Stimulated activated naive CD8-positive, alpha-beta T cell treated with anti-CD3 and anti-CD28 coated beads, Interleukin-15, amount 100 ng/mL, for 72 hours (primary cell): ENCODE data around the gene CLNK.
"Not testable (repeated sequence)": the region's sequence is repeated elsewhere in the genome, so short reads cannot be mapped to it uniquely, and the experiment has no call there.

Experiments
- ATAC-seq: fragments of 150-1000 bp; cut with Tn5 transposase; 2 replicates; pipeline ENCODE4 v1.10.0; 2021; ENCODE audit warnings: mild to moderate bottlenecking, moderate library complexity
- DNase-seq, 2 donors: peaks; one replicate each; pipeline ENCODE4 v3.0.0; 2021 to 2022
- H3K27ac Mint-ChIP-seq, 2 donors: one replicate each; pipeline ENCODE4 v1.8.0; 2022; ENCODE audit warnings: mild to moderate bottlenecking in 2 of 2, mixed read lengths in 2 of 2, moderate library complexity in 2 of 2
- H3K27me3 Mint-ChIP-seq: one replicate; pipeline ENCODE4 v1.8.0; 2022; ENCODE audit warnings: mixed read lengths
- H3K4me1 Mint-ChIP-seq: one replicate; pipeline ENCODE4 v1.8.0; 2022; ENCODE audit warnings: mild to moderate bottlenecking, mixed read lengths
- H3K4me3 Mint-ChIP-seq, 2 donors: one replicate each; pipeline ENCODE4 v1.8.0; 2022; ENCODE audit warnings: mild to moderate bottlenecking in 2 of 2, mixed read lengths in 2 of 2, moderate library complexity in 1 of 2
- H3K9me3 Mint-ChIP-seq, 2 donors: one replicate each; pipeline ENCODE4 v1.8.0; 2022; ENCODE audit warnings: mixed read lengths in 2 of 2

Gene CLNK

GRCh38 chr4:10619220-10619619 lies 65.3 kb downstream of the CLNK start:
- DNase-seq (no peak), ATAC-seq (no peak)
- Mint-ChIP-seq H3K4me3 (no peak overlapping the region), H3K27me3 (peaks cover 5% of the 10 kb centered on the region), H3K4me1 (no peaks in the 10 kb centered on the region), H3K27ac (no peak overlapping the region), H3K9me3 (no peaks in the 10 kb centered on the region)

GRCh38 chr4:10614926-10615325 lies 69.6 kb downstream of the CLNK start:
- not testable (repeated sequence) for H3K9me3 Mint-ChIP-seq, H3K4me3 Mint-ChIP-seq, DNase-seq, H3K4me1 Mint-ChIP-seq, H3K27ac Mint-ChIP-seq, ATAC-seq, H3K27me3 Mint-ChIP-seq

DNA sequence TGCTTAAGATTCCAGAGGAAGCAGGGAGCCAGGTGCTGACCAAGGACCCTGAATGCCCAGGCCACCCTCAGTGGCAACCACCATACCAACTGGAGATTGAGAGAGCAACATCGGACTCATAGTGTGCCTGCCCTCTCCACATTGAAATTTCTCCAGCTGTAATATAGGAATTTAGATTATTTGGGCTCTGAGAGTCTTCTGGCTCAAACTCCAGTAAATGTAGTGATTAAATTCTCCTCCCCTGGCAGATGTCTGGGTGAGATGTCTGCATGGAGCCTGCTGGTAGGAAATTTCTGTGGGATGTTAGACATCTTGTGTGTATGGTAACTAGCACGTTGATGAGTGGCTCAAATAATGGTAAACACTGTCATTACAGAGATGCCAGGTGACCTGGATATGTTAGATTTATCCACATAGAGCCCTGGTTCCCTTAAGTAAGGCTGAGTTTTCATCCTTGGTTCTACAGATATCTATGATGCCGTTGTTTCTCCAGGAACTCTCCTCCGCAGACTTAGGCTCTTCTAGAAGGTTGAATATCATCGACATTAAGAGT lies 70.6 kb downstream of the CLNK start:
- DNase-seq, result no peak

DNA sequence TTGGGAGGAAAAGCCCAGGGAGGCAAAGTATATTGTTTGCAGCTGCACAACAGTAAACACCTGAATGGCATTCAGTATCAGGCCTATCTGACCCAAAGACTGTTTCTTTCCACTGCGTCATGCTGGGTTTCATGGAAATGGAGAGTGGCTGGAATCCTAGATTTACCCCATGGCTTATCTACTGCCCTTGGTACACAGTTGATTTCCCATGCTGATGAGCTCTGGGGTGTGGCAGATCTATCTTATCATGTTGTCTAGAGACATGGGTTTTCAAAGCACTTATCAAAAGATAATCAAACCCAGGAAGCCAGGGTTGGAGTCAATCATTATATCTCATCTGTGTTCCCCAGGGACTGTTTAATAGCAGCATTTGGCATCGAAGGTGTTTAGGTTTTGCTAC lies 72.1 kb downstream of the CLNK start:
- ATAC-seq, result no peak
- Mint-ChIP-seq H3K27me3 (peaks cover 5% of the 10 kb centered on the region), H3K27ac (no peak overlapping the region), H3K4me3 (no peak overlapping the region), H3K9me3 (no peaks in the 10 kb centered on the region), H3K4me1 (no peaks in the 10 kb centered on the region)
- DNase-seq, result no peak

More for the DNA sequence above, 70.6 kb downstream of the CLNK start:
- Mint-ChIP-seq H3K4me3 (no peak overlapping the region), H3K9me3 (no peaks in the 10 kb centered on the region), H3K4me1 (no peaks in the 10 kb centered on the region), H3K27ac (no peak overlapping the region), H3K27me3 (peaks cover 5% of the 10 kb centered on the region)
- ATAC-seq, result no peak

- no peak for DNase-seq
- H3K27me3 Mint-ChIP-seq, result peaks cover 5% of the 10 kb centered on the region
- no peaks in the 10 kb centered on the region for H3K9me3 Mint-ChIP-seq
- no peaks in the 10 kb centered on the region for H3K4me1 Mint-ChIP-seq
- H3K4me3 Mint-ChIP-seq, result no peak overlapping the region
- H3K27ac Mint-ChIP-seq, result peak overlapping the region in 1 of 2 donors; percentile 77
- ATAC-seq, result no peak
Measured at GRCh38 chr4:10611673-10612072, 72.9 kb downstream of the CLNK start.

DNA sequence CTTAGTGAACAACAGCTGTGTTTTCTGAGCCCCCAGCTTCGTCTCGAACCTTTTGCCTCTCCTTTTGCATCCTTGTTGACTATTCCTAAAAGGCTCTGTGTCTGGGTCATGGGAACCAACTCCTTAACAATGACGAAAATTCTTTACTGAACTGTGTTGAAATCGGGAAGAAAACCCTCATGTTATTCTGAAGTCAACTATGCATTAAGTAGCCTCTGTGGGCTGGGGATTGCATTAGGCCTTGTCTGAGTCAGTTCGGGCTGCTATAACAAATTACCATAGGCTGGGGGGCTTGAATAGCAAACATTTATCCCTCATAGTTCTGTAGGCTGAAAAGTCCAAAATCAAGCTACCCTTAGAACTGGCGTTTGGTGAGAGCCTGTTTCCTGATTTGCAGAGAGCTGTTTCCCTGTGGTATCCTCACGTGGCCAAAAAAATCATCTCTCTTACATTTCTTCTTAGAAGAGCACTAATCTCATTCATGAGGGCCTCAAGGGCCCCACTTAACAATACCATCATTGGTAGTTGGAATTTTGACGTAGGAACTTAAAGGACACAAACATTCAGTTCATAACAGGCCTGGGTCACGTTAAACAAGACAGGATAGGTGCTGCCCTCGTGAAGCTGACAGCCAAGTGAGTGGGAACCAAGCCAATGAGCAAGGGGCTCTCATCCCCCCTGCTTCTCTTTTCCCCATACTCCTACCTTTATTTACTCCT lies 75.9 kb downstream of the CLNK start:
- H3K27me3 Mint-ChIP-seq, result no peaks in the 10 kb centered on the region
- no peaks in the 10 kb centered on the region for H3K4me1 Mint-ChIP-seq
- no peak overlapping the region for H3K27ac Mint-ChIP-seq
- ATAC-seq (no peak), DNase-seq (no peak)
- H3K9me3 Mint-ChIP-seq, result no peaks in the 10 kb centered on the region
- no peak overlapping the region for H3K4me3 Mint-ChIP-seq

DNA sequence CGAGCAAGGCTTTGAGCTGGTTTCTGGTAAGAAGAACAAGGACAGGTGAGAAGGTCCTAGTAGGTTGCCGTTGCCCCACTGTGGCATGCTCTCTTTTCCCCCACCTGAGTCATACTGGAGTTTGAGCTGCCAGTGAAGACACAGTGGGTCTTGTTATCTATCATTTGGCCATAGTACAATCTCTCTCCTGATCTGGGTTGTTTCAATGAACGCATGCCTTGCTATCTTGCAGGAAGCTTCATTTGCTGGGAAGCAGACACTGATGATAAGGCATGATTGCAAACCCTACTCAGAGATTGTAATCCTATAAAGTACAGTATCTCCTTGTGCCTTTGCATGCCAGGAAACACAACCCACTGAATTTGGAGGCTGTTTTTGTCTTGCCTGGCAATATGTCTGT lies 77.4 kb downstream of the CLNK start:
- Mint-ChIP-seq H3K27me3 (no peaks in the 10 kb centered on the region), H3K27ac (no peak overlapping the region)
- ATAC-seq, result no peak

DNA sequence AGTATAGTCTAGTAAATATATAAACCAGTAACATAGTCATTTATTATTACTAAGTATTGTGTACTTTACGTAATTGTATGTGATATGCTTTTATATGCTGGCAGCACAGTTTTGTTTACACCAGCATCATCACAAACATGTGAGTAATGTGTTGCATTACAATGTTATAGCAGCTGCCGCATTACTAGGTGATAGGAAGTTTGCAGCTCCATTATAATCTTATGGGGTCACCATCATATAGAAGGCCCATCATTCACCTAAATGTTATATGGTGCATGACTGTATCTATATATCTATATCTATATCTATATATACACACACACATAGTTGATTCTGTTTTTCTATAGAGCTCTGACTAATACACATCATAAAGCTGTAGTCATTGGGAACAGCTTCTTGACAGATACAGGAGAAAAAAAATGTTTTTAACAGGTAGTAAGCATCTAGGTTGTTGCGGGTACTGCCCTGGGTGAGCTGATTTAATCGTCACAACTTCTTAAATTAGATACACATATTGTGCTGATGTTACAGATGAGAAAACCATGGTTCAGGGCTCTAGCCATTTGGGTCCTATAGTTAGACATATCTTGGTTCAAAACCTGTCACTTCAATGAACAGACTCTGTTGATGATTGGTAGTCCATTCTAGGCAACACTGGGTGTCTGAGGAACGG lies 77.9 kb downstream of the CLNK start:
- Mint-ChIP-seq H3K4me3 (no peak overlapping the region), H3K27me3 (no peaks in the 10 kb centered on the region), H3K9me3 (no peaks in the 10 kb centered on the region), H3K27ac (no peak overlapping the region), H3K4me1 (no peaks in the 10 kb centered on the region)
- ATAC-seq (no peak), DNase-seq (no peak)

More for the DNA sequence above, 77.4 kb downstream of the CLNK start:
- no peak for DNase-seq
- Mint-ChIP-seq H3K9me3 (no peaks in the 10 kb centered on the region), H3K4me3 (no peak overlapping the region), H3K4me1 (no peaks in the 10 kb centered on the region)

GRCh38 chr4:10605746-10606482 lies 78.7 kb downstream of the CLNK start:
- DNase-seq, result no peak
- ATAC-seq, result no peak
- H3K4me1 Mint-ChIP-seq, result no peaks in the 10 kb centered on the region

DNA sequence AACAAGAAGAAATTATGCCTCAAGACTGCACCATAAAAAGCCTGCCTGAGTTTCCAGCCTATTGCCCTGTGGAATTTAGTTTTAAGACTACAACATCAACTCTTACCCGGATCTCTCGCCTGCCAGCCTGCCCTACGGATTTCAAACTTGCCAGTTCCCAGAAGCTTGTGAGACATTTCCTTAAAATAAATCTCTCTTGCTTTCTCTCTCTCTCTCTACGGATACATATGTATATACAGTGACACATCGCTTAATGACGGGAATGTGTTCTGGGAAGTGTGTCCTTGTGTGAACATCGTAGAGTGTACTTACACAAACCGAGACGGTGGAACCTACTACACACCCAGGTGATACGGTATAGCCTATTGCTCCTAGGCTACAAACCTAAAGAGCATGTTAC lies 79.5 kb downstream of the CLNK start:
- H3K27ac Mint-ChIP-seq, result no peak overlapping the region

More at GRCh38 chr4:10605746-10606482, 78.7 kb downstream of the CLNK start:
- Mint-ChIP-seq H3K27ac (no peak overlapping the region), H3K4me3 (no peak overlapping the region), H3K27me3 (no peaks in the 10 kb centered on the region), H3K9me3 (no peaks in the 10 kb centered on the region)

DNA sequence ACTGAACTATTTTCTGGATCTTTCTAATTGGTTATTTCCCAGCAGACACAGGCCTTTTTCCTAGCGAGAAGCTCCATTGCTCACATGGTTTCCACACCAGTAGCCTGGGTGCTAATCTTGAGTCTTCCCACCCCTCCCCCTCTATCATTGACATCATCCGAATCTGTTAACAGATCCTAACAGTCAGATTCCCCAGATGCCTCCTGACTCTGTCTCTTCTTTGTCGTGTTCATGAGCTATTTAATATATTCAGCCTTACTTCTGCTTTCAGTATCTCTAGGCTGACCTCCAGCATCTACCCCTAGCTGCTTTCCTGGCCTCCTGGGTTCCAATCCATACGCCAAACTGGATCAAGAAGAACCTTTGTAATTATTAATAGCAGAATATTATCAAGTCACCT lies 85.0 kb downstream of the CLNK start:
- no peak for ATAC-seq
- Mint-ChIP-seq H3K27ac (no peak overlapping the region), H3K27me3 (no peaks in the 10 kb centered on the region), H3K4me3 (no peak overlapping the region), H3K4me1 (no peaks in the 10 kb centered on the region), H3K9me3 (no peaks in the 10 kb centered on the region)
- no peak for DNase-seq

More for the DNA sequence above, 79.5 kb downstream of the CLNK start:
- Mint-ChIP-seq H3K4me3 (no peak overlapping the region), H3K4me1 (no peaks in the 10 kb centered on the region), H3K27me3 (no peaks in the 10 kb centered on the region), H3K9me3 (no peaks in the 10 kb centered on the region)
- ATAC-seq, result no peak
- DNase-seq, result no peak

DNA sequence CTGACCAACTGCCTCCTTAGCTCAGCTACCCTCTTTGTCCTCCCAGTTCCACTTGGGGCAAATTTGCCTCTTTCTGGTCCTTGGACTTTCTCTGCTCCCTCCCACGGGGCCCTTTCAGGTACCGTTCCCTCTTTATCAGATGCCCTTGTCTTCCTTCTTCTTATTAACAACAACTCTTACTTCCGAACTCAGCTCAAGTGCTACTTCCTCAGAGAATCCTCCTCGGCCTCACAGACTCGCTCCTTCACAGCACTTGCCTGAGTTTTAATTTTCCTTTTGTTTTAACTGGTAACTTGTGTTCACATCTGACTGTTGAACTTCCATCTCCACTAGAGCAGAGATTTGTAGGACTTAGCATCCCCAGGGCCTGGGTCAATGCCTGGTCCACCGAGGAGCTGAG lies 85.7 kb downstream of the CLNK start:
- Mint-ChIP-seq H3K27me3 (no peaks in the 10 kb centered on the region), H3K4me1 (no peaks in the 10 kb centered on the region), H3K27ac (peak overlapping the region in 1 of 2 donors; percentile 34), H3K4me3 (no peak overlapping the region), H3K9me3 (no peaks in the 10 kb centered on the region)
- ATAC-seq (no peak), DNase-seq (no peak)

DNA sequence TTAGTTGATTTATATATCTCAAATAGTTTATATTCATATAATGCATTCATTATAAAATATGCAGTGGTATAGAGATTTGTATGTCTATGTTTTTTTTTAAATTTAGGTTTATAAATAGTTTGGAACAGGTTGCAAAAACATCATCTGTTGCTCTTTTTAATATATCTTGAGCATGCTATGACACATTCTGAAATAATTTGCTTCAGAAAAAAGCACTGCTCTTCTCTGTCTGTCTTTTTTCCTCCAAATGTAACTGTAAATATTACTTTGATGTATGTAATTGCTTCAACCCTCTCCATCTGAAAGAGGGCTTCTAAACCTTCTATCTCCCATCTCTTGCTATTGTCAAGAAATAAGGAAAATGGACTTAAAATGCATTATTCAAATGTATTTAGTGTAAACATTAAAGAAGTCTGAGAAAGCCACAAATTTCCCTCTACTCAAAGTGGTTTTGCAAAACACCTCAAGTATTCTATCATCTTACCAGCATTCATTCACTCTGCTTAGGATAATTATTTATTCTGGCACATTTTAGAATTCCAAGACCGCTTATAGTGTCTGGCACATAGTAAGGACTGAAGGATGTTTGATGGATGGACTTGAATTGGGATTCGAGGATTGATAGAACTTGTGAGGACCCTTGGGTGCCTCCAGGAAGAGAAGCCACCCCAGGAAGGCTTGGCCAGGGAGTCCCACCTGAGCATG lies 87.8 kb downstream of the CLNK start:
- ATAC-seq (no peak), DNase-seq (no peak)
- Mint-ChIP-seq H3K27ac (no peak overlapping the region), H3K27me3 (no peaks in the 10 kb centered on the region), H3K4me3 (no peak overlapping the region), H3K9me3 (no peaks in the 10 kb centered on the region), H3K4me1 (no peaks in the 10 kb centered on the region)

DNA sequence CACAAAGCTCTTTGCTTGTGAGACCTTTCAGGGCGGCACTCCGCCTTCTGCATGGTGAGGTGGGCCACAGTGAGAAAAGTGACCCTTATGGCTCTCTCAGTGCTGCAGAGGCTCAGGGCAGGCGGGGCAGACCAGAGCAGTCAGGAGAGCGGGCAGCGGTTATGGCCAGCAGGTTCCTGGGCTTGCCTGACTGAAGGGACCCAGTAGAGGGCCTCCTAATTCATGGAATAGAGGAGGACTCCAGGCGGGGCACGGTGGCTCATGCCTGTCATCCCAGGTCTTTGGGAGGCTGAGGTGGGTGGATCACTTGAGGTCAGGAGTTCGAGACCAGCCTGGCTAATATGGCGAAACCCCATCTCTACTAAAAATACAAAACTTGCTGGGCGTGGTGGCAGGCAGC lies 91.4 kb downstream of the CLNK start:
- peaks cover 20% of the 10 kb centered on the region for H3K4me1 Mint-ChIP-seq
- H3K27ac Mint-ChIP-seq, result peak overlapping the region in 1 of 2 donors; percentile 23
- DNase-seq (no peak), ATAC-seq (no peak)
- H3K27me3 Mint-ChIP-seq, result no peaks in the 10 kb centered on the region
- no peak overlapping the region for H3K4me3 Mint-ChIP-seq
- H3K9me3 Mint-ChIP-seq, result no peaks in the 10 kb centered on the region

DNA sequence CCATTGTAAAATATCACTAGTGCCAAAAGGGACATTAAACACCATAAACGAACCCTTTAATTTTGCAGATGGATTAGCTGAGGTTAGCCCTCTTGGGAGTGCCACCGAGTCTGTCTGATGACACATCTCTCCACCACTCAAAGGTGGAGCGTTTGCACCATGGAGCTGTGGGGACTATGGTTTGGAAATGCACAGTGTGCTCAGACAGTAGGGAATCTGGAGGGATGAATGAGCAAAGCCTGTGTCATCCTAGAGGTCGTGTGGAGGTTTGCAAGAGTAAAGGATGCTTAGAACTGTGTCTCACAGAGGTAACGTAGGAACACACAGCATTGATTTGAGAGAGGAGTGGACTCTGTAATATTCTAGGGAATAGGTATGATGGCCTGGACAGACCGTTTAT lies 93.7 kb downstream of the CLNK start:
- Mint-ChIP-seq H3K4me3 (no peak overlapping the region), H3K9me3 (no peaks in the 10 kb centered on the region), H3K27me3 (no peaks in the 10 kb centered on the region), H3K27ac (no peak overlapping the region), H3K4me1 (peaks cover 27% of the 10 kb centered on the region)
- no peak for DNase-seq
- no peak for ATAC-seq
